ENCODE data around the gene MRPL53.
"Not testable (repeated sequence)": the region's sequence is repeated elsewhere in the genome, so short reads cannot be mapped to it uniquely, and the experiment has no call there.

- TF ChIP-seq, protein P1, sequence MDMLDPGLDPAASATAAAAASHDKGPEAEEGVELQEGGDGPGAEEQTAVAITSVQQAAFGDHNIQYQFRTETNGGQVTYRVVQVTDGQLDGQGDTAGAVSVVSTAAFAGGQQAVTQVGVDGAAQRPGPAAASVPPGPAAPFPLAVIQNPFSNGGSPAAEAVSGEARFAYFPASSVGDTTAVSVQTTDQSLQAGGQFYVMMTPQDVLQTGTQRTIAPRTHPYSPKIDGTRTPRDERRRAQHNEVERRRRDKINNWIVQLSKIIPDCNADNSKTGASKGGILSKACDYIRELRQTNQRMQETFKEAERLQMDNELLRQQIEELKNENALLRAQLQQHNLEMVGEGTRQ (IDR thresholded peaks at IDR 0.05; ENCODE audit: low read depth, low read length): not testable (repeated sequence)
- TF ChIP-seq CTCF (conservative IDR thresholded peaks at IDR 0.05; ENCODE audit: low read depth, low read length); CHD1 (IDR thresholded peaks at IDR 0.05; ENCODE audit: low read depth, low read length); MXI1 (IDR thresholded peaks at IDR 0.05; ENCODE audit: borderline replicate concordance, low read depth, low read length); POLR2A (IDR thresholded peaks at IDR 0.05; ENCODE audit: low read depth, low read length); SMC3 (IDR thresholded peaks at IDR 0.05; ENCODE audit: low read depth, low read length); FOS (IDR thresholded peaks at IDR 0.05; ENCODE audit: low read depth, low read length); MAZ (IDR thresholded peaks at IDR 0.05; ENCODE audit: borderline replicate concordance, low read depth, low read length); BHLHE40 (IDR thresholded peaks at IDR 0.05; ENCODE audit: low read depth, low read length): not testable (repeated sequence)
- TF ChIP-seq, protein P2, sequence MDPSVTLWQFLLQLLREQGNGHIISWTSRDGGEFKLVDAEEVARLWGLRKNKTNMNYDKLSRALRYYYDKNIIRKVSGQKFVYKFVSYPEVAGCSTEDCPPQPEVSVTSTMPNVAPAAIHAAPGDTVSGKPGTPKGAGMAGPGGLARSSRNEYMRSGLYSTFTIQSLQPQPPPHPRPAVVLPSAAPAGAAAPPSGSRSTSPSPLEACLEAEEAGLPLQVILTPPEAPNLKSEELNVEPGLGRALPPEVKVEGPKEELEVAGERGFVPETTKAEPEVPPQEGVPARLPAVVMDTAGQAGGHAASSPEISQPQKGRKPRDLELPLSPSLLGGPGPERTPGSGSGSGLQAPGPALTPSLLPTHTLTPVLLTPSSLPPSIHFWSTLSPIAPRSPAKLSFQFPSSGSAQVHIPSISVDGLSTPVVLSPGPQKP (IDR thresholded peaks at IDR 0.05; ENCODE audit: borderline replicate concordance, low read depth, low read length): not testable (repeated sequence)
These were observed 12.3 kb downstream of the MRPL53 start for GRCh38 chr2:74460187-74460586.
